H9 (cell line): Measurements from ENCODE around the gene KLHL5. TPM values are rescaled to one million over a fixed set of nuclear protein-coding genes. Genes with fewer than 3 reads are reported as not detected.

Experiments used
- DNase-seq: peaks from one replicate; pipeline ENCODE4 v3.0.0-alpha.2; 2017
- H2AFZ ChIP-seq: one replicate; pipeline ENCODE4 v1.6.1; 2013; ENCODE audit warnings: mild to moderate bottlenecking, low read length, control low read depth, moderate library complexity
- H2AK5ac ChIP-seq: 2 replicates; pipeline ENCODE4 v1.6.1; 2013; ENCODE audit warnings: low read length, control low read depth, mixed read lengths; ENCODE audit not compliant: insufficient read length
- H2BK120ac ChIP-seq: one replicate; pipeline ENCODE4 v1.6.1; 2013; ENCODE audit warnings: low read depth, mild to moderate bottlenecking, low read length, control low read depth, inconsistent platforms; ENCODE audit not compliant: poor library complexity, severe bottlenecking
- H2BK12ac ChIP-seq: 2 replicates; pipeline ENCODE4 v1.6.1; 2013; ENCODE audit warnings: low read length, control low read depth, mixed read lengths, low read depth; ENCODE audit not compliant: insufficient read length
- H2BK15ac ChIP-seq: 2 replicates; pipeline ENCODE4 v1.6.1; 2013; ENCODE audit warnings: low read depth, low read length, control low read depth
- H2BK20ac ChIP-seq: one replicate; pipeline ENCODE4 v1.6.1; 2013; ENCODE audit warnings: low read depth, mild to moderate bottlenecking, low read length, control low read depth, inconsistent platforms; ENCODE audit not compliant: poor library complexity, severe bottlenecking
- H2BK5ac ChIP-seq: 2 replicates; pipeline ENCODE4 v1.6.1; 2013; ENCODE audit warnings: low read length, control low read depth, mixed read lengths; ENCODE audit not compliant: insufficient read length
- H3K14ac ChIP-seq: 2 replicates; pipeline ENCODE4 v1.6.1; 2013; ENCODE audit warnings: low read length, control low read depth; ENCODE audit not compliant: insufficient read depth
- H3K18ac ChIP-seq: 2 replicates; pipeline ENCODE4 v1.6.1; 2013; ENCODE audit warnings: low read depth, mild to moderate bottlenecking, mixed read lengths, low read length, control low read depth; ENCODE audit not compliant: insufficient read length
- H3K23ac ChIP-seq: 2 replicates; pipeline ENCODE4 v1.6.1; 2013; ENCODE audit warnings: low read length, control low read depth, mixed read lengths, low read depth; ENCODE audit not compliant: insufficient read length
- H3K23me2 ChIP-seq: 2 replicates; pipeline ENCODE4 v1.6.1; 2013; ENCODE audit warnings: low read depth, mild to moderate bottlenecking, mixed read lengths, low read length, control low read depth; ENCODE audit not compliant: insufficient read length, poor library complexity, severe bottlenecking
- H3K27ac ChIP-seq: 2 replicates; pipeline ENCODE4 v1.5.1; 2013; ENCODE audit warnings: low read length, control low read depth, mixed read lengths, low read depth; ENCODE audit not compliant: insufficient read length
- H3K27me3 ChIP-seq: 2 replicates; pipeline ENCODE4 v1.6.1; 2013; ENCODE audit warnings: low read length, control low read depth, inconsistent platforms; ENCODE audit not compliant: insufficient read depth
- H3K4ac ChIP-seq: 2 replicates; pipeline ENCODE4 v1.6.1; 2013; ENCODE audit warnings: low read depth, mild to moderate bottlenecking, control low read depth, inconsistent platforms, low read length, moderate library complexity
- H3K4me1 ChIP-seq: 2 replicates; pipeline ENCODE4 v1.6.1; 2013; ENCODE audit warnings: low read length, control low read depth, inconsistent platforms; ENCODE audit not compliant: insufficient read depth
- H3K4me2 ChIP-seq: 2 replicates; pipeline ENCODE4 v1.6.1; 2013; ENCODE audit warnings: low read length, control low read depth, mixed read lengths; ENCODE audit not compliant: insufficient read length, insufficient read depth
- H3K56ac ChIP-seq: 2 replicates; pipeline ENCODE4 v1.6.1; 2013; ENCODE audit warnings: low read depth, mild to moderate bottlenecking, mixed read lengths, low read length, control low read depth; ENCODE audit not compliant: insufficient read length
- H3K79me1 ChIP-seq: 2 replicates; pipeline ENCODE4 v1.6.1; 2013; ENCODE audit warnings: low read depth, mild to moderate bottlenecking, moderate library complexity, low read length, control low read depth, inconsistent platforms; ENCODE audit not compliant: insufficient read depth, poor library complexity, severe bottlenecking
- H3K79me2 ChIP-seq: 2 replicates; pipeline ENCODE4 v1.6.1; 2013; ENCODE audit warnings: low read length, control low read depth, inconsistent platforms; ENCODE audit not compliant: insufficient read depth
- H3K9ac ChIP-seq: 2 replicates; pipeline ENCODE4 v1.6.1; 2013; ENCODE audit warnings: low read length, control low read depth, mixed read lengths; ENCODE audit not compliant: insufficient read length; ENCODE audit errors: extremely low read depth
- H3K9me3 ChIP-seq: one replicate; pipeline ENCODE4 v1.6.1; 2013; ENCODE audit warnings: low read depth, low read length, inconsistent platforms; ENCODE audit not compliant: control insufficient read depth
- H3T11ph ChIP-seq: one replicate; pipeline ENCODE4 v1.6.1; 2013; ENCODE audit warnings: mild to moderate bottlenecking, low read length, control low read depth, inconsistent platforms
- H4K20me1 ChIP-seq: one replicate; pipeline ENCODE4 v1.6.1; 2013; ENCODE audit not compliant: control insufficient read depth, insufficient read length, insufficient read depth
- H4K5ac ChIP-seq: 2 replicates; pipeline ENCODE4 v1.6.1; 2013; ENCODE audit warnings: low read depth, mild to moderate bottlenecking, mixed read lengths, low read length, control low read depth; ENCODE audit not compliant: insufficient read length
- H4K8ac ChIP-seq: replicated peaks from 2 replicates; pipeline ENCODE4 v1.6.1; 2013; ENCODE audit warnings: low read length, control low read depth, mixed read lengths, low read depth; ENCODE audit not compliant: insufficient read length
- H4K91ac ChIP-seq: 2 replicates; pipeline ENCODE4 v1.6.1; 2013; ENCODE audit warnings: low read depth, mild to moderate bottlenecking, moderate library complexity, mixed read lengths, low read length, control low read depth; ENCODE audit not compliant: insufficient read length
- H3K27ac Mint-ChIP-seq, 3 experiments: 2 replicates in 2 of 3; 3 replicates in 1 of 3; pipeline ENCODE4 v1.8.0; 2020 to 2021; ENCODE audit warnings: mixed read lengths in 3 of 3, mild to moderate bottlenecking in 1 of 3, moderate library complexity in 1 of 3
- H3K27me3 Mint-ChIP-seq: 2 replicates; pipeline ENCODE4 v1.8.0; 2021; ENCODE audit warnings: low read depth, mild to moderate bottlenecking, moderate library complexity, mixed read lengths
- H3K36me3 Mint-ChIP-seq, 3 experiments: 2 replicates in 2 of 3; 3 replicates in 1 of 3; pipeline ENCODE4 v1.8.0; 2020 to 2021; ENCODE audit warnings: low read depth in 3 of 3, mixed read lengths in 3 of 3; ENCODE audit not compliant: insufficient read depth in 1 of 3
- H3K4me1 Mint-ChIP-seq, 2 experiments: 2 replicates each; pipeline ENCODE4 v1.8.0; 2020; ENCODE audit warnings: mixed read lengths in 2 of 2
- H3K4me3 Mint-ChIP-seq, 2 experiments: 2 replicates in 1 of 2; 3 replicates in 1 of 2; pipeline ENCODE4 v1.8.0; 2020 to 2021; ENCODE audit warnings: mild to moderate bottlenecking in 2 of 2, mixed read lengths in 2 of 2, moderate library complexity in 1 of 2
- H3K9me3 Mint-ChIP-seq, 2 experiments: 2 replicates in 1 of 2; 3 replicates in 1 of 2; pipeline ENCODE4 v1.8.0; 2020; ENCODE audit warnings: mild to moderate bottlenecking in 2 of 2, mixed read lengths in 2 of 2, moderate library complexity in 1 of 2
- CTCF ChIP-seq: fragments of 200-600 bp; sonication (generic); conservative IDR thresholded peaks from 3 replicates; pipeline ENCODE4 v1.8.0; 2021; ENCODE audit warnings: antibody characterized with exemption, mild to moderate bottlenecking
- WGBS: extraction: QIAGEN DNeasy Blood & Tissue Kit; methylation state at CpG from one replicate; pipeline ENCODE4 v1.1.7; 2013; ENCODE audit warnings: missing lambda C conversion rate, low lambda C conversion rate, mixed read lengths; ENCODE audit not compliant: insufficient read length; ENCODE audit errors: extremely low coverage; 5-methylcytosine and 5-hydroxymethylcytosine counted together
- total RNA-seq: library from RNA; stranded (reverse); gene quantifications from 2 replicates; pipeline ENCODE4 v1.2.1, GENCODE V29; 2021

Gene KLHL5
- total RNA-seq, 1 experiment from 2014 or later, result 16.8 TPM

- H3K4ac ChIP-seq, result no peak overlapping the region
- no peak overlapping the region for H4K91ac ChIP-seq
- Mint-ChIP-seq H3K36me3 (no peaks in the 10 kb centered on the region), H3K9me3 (peaks cover 2 to 5% of the 10 kb centered on the region in 2 experiments; a peak in 4 of 5 replicates), H3K4me3 (no peak overlapping the region), H3K27me3 (no peaks in the 10 kb centered on the region), H3K4me1 (no peaks in the 10 kb centered on the region), H3K27ac (no peak overlapping the region)
- H3K23me2 ChIP-seq, result no peaks in the 10 kb centered on the region
- no peak overlapping the region for H2BK120ac ChIP-seq
- no peaks in the 10 kb centered on the region for H3K79me1 ChIP-seq
- no peak overlapping the region for H3K56ac ChIP-seq
- no CpG with 5 or more reads among the region's 3 CpGs for WGBS
- no peak overlapping the region for H3K18ac ChIP-seq
- no peaks in the 10 kb centered on the region for H3K27me3 ChIP-seq
- DNase-seq, result no peak
- H3K9ac ChIP-seq, result no peak overlapping the region
- no peak overlapping the region for H4K5ac ChIP-seq
- no peaks in the 10 kb centered on the region for H3K9me3 ChIP-seq
- H2BK20ac ChIP-seq, result no peak overlapping the region
- TF ChIP-seq CTCF, result no peak
- no peak overlapping the region for H2AFZ ChIP-seq
- H3K14ac ChIP-seq, result no peak overlapping the region
- H2BK15ac ChIP-seq, result no peak overlapping the region
- no peak overlapping the region for H2BK12ac ChIP-seq
- no peaks in the 10 kb centered on the region for H3K79me2 ChIP-seq
- H3K23ac ChIP-seq, result no peak overlapping the region
- H2AK5ac ChIP-seq, result no peak overlapping the region
- H4K8ac ChIP-seq, result no peak overlapping the region
- H2BK5ac ChIP-seq, result no peak overlapping the region
- H4K20me1 ChIP-seq, result no peaks in the 10 kb centered on the region
- no peak overlapping the region for H3T11ph ChIP-seq
- H3K27ac ChIP-seq, result no peak overlapping the region
- no peak overlapping the region for H3K4me2 ChIP-seq
- no peaks in the 10 kb centered on the region for H3K4me1 ChIP-seq
These were observed 40.4 kb upstream of the KLHL5 start for GRCh38 chr4:39021631-39022030.
